K562 (cell line): ENCODE results near the gene POLR3A. TPM values are rescaled to one million over a fixed set of nuclear protein-coding genes. Genes with fewer than 3 reads are reported as not detected.
A peak's percentile ranks its signal among the peaks of the same experiment; 100 is the strongest.

ENCODE experiments used
- ATAC-seq: fragments of 200-7000 bp; cut with Tn5 transposase; 3 replicates; pipeline ENCODE4 v1.9.1; 2020; ENCODE audit warnings: moderate library complexity
- BruUV-seq: library from RNA; stranded (reverse); fragments of 400-500 nt; replicated peaks from 2 replicates; lab custom pipeline; 2021; lab: Mats Ljungman, UMichigan
- CTCF ChIA-PET: fragments of 300-600 bp; formaldehyde crosslinking; extraction: SDS; loops from one replicate; lab custom pipeline; 2021; ENCODE audit warnings: low intra/inter-chr PET ratio; lab: Yijun Ruan, JAX
- POLR2A ChIA-PET: fragments of 300-600, 350-650 bp; sonication (Branson Sonifier 250); formaldehyde crosslinking; extraction: SDS; loops from one replicate; lab custom pipeline; 2021; ENCODE audit warnings: antibody characterized with exemption, inconsistent platforms; lab: Yijun Ruan, JAX
- DNase-seq, 4 experiments: peaks; one replicate each; pipeline versions ENCODE4 v3.0.0 to v3.0.0-alpha.2; 2011 to 2018; ENCODE audit warnings: low spot score in 3 of 4, mixed read lengths in 3 of 4; ENCODE audit errors: extremely low read depth in 1 of 4
- FAIRE-seq: peaks from 2 replicates; lab custom pipeline; 2011; peaks lifted over from hg19 to GRCh38; lab: Jason Lieb, UNC
- H2AFZ ChIP-seq: 2 replicates; pipeline ENCODE4 v1.6.0; 2011; ENCODE audit warnings: low read depth, low read length, control low read depth, inconsistent platforms
- H3K27ac ChIP-seq: fragments of 200-600 bp; 3 replicates; pipeline ENCODE4 v1.8.0; 2011; ENCODE audit warnings: low read depth, mild to moderate bottlenecking, control low read depth, inconsistent platforms, low read length, moderate library complexity, mixed read lengths; ENCODE audit errors: extremely low read depth
- H3K27me3 ChIP-seq, 2 experiments: fragments of 300-600 bp in 1 of 2; 2 replicates in 1 of 2; 3 replicates in 1 of 2; pipeline versions ENCODE4 v1.6.0 to v1.8.0; 2011; ENCODE audit warnings: inconsistent platforms in 2 of 2, low read length in 2 of 2, mild to moderate bottlenecking in 1 of 2, mixed read lengths in 1 of 2, moderate library complexity in 1 of 2; ENCODE audit not compliant: control insufficient read depth in 2 of 2, insufficient read depth in 2 of 2
- H3K36me3 ChIP-seq: fragments of 300-600 bp; 3 replicates; pipeline ENCODE4 v1.8.0; 2011; ENCODE audit warnings: mild to moderate bottlenecking, low read length, inconsistent platforms; ENCODE audit not compliant: control insufficient read depth, insufficient read depth
- H3K4me1 ChIP-seq, 2 experiments: fragments of 200-600 bp in 1 of 2; replicated peaks in 1 of 2; 2 replicates in 1 of 2; 3 replicates in 1 of 2; pipeline versions ENCODE4 v1.5.1 to v1.8.0; 2011; ENCODE audit warnings: inconsistent platforms in 2 of 2, low read length in 2 of 2, mild to moderate bottlenecking in 1 of 2, mixed read lengths in 1 of 2, moderate library complexity in 1 of 2; ENCODE audit not compliant: control insufficient read depth in 2 of 2, insufficient read depth in 2 of 2
- H3K4me2 ChIP-seq: 2 replicates; pipeline ENCODE4 v1.6.1; 2011; ENCODE audit warnings: low read length, control low read depth, inconsistent platforms, mixed read lengths; ENCODE audit not compliant: insufficient read depth
- H3K4me3 ChIP-seq: fragments of 200-600 bp; sonication (generic), shearing (Covaris generic); 2 replicates; pipeline ENCODE4 v1.5.1; 2016; ENCODE audit warnings: control low read depth, inconsistent platforms
- H3K79me2 ChIP-seq: fragments of 200-600 bp; 3 replicates; pipeline ENCODE4 v1.8.0; 2011; ENCODE audit warnings: low read length, inconsistent platforms; ENCODE audit not compliant: control insufficient read depth, insufficient read depth
- H3K9ac ChIP-seq, 2 experiments: 2 replicates each; pipeline versions ENCODE4 v1.6.0 to v1.6.1; 2011; ENCODE audit warnings: low read depth in 2 of 2, low read length in 2 of 2, control low read depth in 1 of 2, inconsistent platforms in 1 of 2, mild to moderate bottlenecking in 1 of 2, mixed read lengths in 1 of 2; ENCODE audit not compliant: insufficient read depth in 1 of 2
- H3K9me1 ChIP-seq: one replicate; pipeline ENCODE4 v1.6.0; 2011; ENCODE audit warnings: inconsistent platforms, mild to moderate bottlenecking, low read length, moderate library complexity; ENCODE audit not compliant: control insufficient read depth, insufficient read depth
- H3K9me3 ChIP-seq: replicated peaks from 2 replicates; pipeline ENCODE4 v1.5.1; 2011; ENCODE audit warnings: low read depth, low read length, inconsistent platforms; ENCODE audit not compliant: control insufficient read depth, insufficient read depth
- H4K20me1 ChIP-seq: replicated peaks from 2 replicates; pipeline ENCODE4 v1.6.1; 2011; ENCODE audit warnings: low read length, inconsistent platforms, mixed read lengths; ENCODE audit not compliant: control insufficient read depth, insufficient read depth
- BCOR ChIP-seq: fragments of 450-650 bp; IDR thresholded peaks from 2 replicates; pipeline ENCODE4 v1.6.1; 2016
- CEBPB ChIP-seq: fragments of 450-650 bp; IDR thresholded peaks from 2 replicates; pipeline ENCODE4 v1.6.1; 2016; ENCODE audit warnings: missing genetic modification characterization, missing compliant biosample characterization
- HCFC1 ChIP-seq: IDR thresholded peaks from 2 replicates; pipeline ENCODE4 v1.6.1; 2012; ENCODE audit warnings: low read depth, low read length, improper control_type of control experiment
- PRPF4 ChIP-seq: fragments of 200-400 bp; formaldehyde crosslinking; IDR thresholded peaks from one replicate; pipeline ENCODE4 v1.6.1; 2017; ENCODE audit warnings: low read length, low read depth, mild to moderate bottlenecking; ENCODE audit not compliant: insufficient read depth, poor library complexity, severe bottlenecking
- RNF2 ChIP-seq: sonication (generic); IDR thresholded peaks from 2 replicates; pipeline ENCODE4 v1.6.1; 2016
- WGBS: fragments of 100-300 bp; shearing (Covaris generic); methylation state at CpG from one replicate; pipeline ENCODE4 v1.1.6; 2016; ENCODE audit warnings: low coverage, mixed read lengths; ENCODE audit not compliant: insufficient coverage; ENCODE audit errors: missing lambda C conversion rate; 5-methylcytosine and 5-hydroxymethylcytosine counted together
- in situ Hi-C: fragments of 300-500 bp; cut with MboI; formaldehyde crosslinking; loops from 4 replicates; pipeline ENCODE4 v1.15.0; 2018; ENCODE audit warnings: inconsistent platforms, mixed read lengths
- intact Hi-C: fragments of 100-400 bp; cut with micrococcal nuclease; formaldehyde crosslinking; loops from 2 replicates; pipeline ENCODE4 v1.14.2; 2022
- polyA plus RNA-seq, 8 experiments: library from polyadenylated mRNA; depleted of rRNA in 4 of 8; stranded (reverse) in 5 of 8; unstranded in 3 of 8; fragments of >200 nt; fragmentation: Nextera tagmentation in 2 of 8; fragmentation: Illumina TruSeq in 1 of 8; extraction: Ambion mirVana in 2 of 8; extraction: Trizol in 1 of 8; gene quantifications; 2 replicates each; pipeline versions ENCODE4 v1.2.1 to v1.2.3, GENCODE V29; 2011 to 2014; ENCODE audit warnings: inconsistent platforms in 1 of 8, missing spikeins in 1 of 8
- total RNA-seq, 7 experiments: library from RNA; depleted of rRNA in 6 of 7; stranded (reverse); fragments of >200 nt in 6 of 7; fragmentation: Illumina TruSeq in 2 of 7; extraction: Trizol in 2 of 7; gene quantifications; 2 replicates each; pipeline versions ENCODE4 v1.2.1 to v1.2.3, GENCODE V29; 2011 to 2021; ENCODE audit warnings: low replicate concordance in 1 of 7

POLR3A gene
- total and polyA plus RNA-seq, 9 of the 15 experiments (the other 6 are each of a cell fraction or from before 2014, with no cell fraction given): 14.9 to 37.0 (median 26.7) TPM

GRCh38 chr10:77946084-77946483 lies 83.2 kb downstream of the POLR3A start:
- Histone ChIP-seq H3K36me3 (no peaks in the 10 kb centered on the region), H3K4me3 (no peak overlapping the region), H3K4me1 (peaks cover 7 to 8% of the 10 kb centered on the region in 2 experiments; a peak in 4 of 5 replicates), H3K79me2 (no peaks in the 10 kb centered on the region), H3K9ac (no peak overlapping the region), H3K9me3 (0 out of 2 replicates have a peak, but pooled peaks cover 2% of the 10 kb centered on the region), H3K9me1 (no peaks in the 10 kb centered on the region), H2AFZ (peak overlapping the region; percentile 78), H3K27ac (no peak overlapping the region), H4K20me1 (no peaks in the 10 kb centered on the region), H3K4me2 (no peak overlapping the region), H3K27me3 (no peaks in the 10 kb centered on the region)
- ChIA-PET POLR2A (interaction anchor here (0.6 to 1.7 kb wide), 5 partner anchors 9 to 226 kb away, joined by 3 to 7 read pairs (median 4); no protein-coding TSS in a partner anchor), CTCF (no interaction called here)
- 3% methylated on average over 2 of the region's 2 CpGs for WGBS
- intact Hi-C loops: no loop called here
- ATAC-seq: peak; percentile 60
- no peak for DNase-seq
- no peak for FAIRE-seq
- peak; percentile 41; the same call in 1 of the 2 replicates for TF ChIP-seq BCOR
- TF ChIP-seq HCFC1: peak; percentile 61; the same call in 1 of the 2 replicates
- no peak for TF ChIP-seq PRPF4
- in situ Hi-C loops: no loop called here
- no TSS peak for BruUV-seq

DNA sequence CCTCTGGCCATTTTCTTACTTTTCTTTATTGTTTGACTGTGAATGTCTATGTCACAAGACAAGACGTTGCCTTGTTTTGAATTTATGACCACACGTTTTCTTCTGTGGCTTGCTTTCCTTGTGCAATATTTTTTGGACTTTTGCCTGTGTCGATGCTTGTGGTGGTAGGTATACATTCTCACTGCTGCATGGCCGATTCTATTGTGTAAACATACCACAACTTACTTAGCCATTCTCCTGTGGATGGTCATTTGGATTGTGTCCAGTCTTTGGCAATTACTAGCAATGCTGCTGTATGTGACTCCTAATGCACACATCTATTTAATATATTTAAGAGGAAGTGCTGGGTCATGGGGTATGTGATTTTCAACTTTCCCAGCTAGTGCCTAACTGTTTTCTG lies 84.8 kb downstream of the POLR3A start:
- Histone ChIP-seq H3K36me3 (no peaks in the 10 kb centered on the region), H4K20me1 (no peaks in the 10 kb centered on the region), H3K9ac (no peak overlapping the region), H3K4me1 (peaks cover 11 to 13% of the 10 kb centered on the region in 2 experiments), H3K9me1 (no peaks in the 10 kb centered on the region), H3K79me2 (no peaks in the 10 kb centered on the region), H3K27ac (no peak overlapping the region), H3K9me3 (no peaks in the 10 kb centered on the region), H3K27me3 (no peaks in the 10 kb centered on the region), H2AFZ (peak overlapping the region; percentile 55), H3K4me3 (no peak overlapping the region), H3K4me2 (no peak overlapping the region)
- CTCF ChIA-PET: no interaction called here
- TF ChIP-seq RNF2: no peak
- TF ChIP-seq CEBPB (tag): peak; percentile 51
- intact Hi-C loops: no loop called here
- POLR2A ChIA-PET: interaction anchor here (0.6 kb wide), 1 partner anchor 98 kb away, joined by 3 read pairs; no protein-coding TSS in a partner anchor
- ATAC-seq (no peak), DNase-seq (no peak), FAIRE-seq (no peak)
- WGBS: 41% methylated on average over 4 of the region's 4 CpGs
- in situ Hi-C loops: no loop called here
- no TSS peak for BruUV-seq
